Neuronal stem cell (in vitro differentiated cells): ENCODE measurements around the gene KRT85.
A peak's percentile ranks its signal among the peaks of the same experiment; 100 is the strongest.

Source experiments
- DNase-seq: peaks from one replicate; pipeline ENCODE4 v3.0.0-alpha.2; 2013; ENCODE audit warnings: low spot score
- H2AFZ ChIP-seq: one replicate; pipeline ENCODE4 v1.6.1; 2013; ENCODE audit warnings: mild to moderate bottlenecking, low read length, inconsistent platforms
- H2AK5ac ChIP-seq: 2 replicates; pipeline ENCODE4 v1.6.1; 2013; ENCODE audit warnings: low read depth, mild to moderate bottlenecking, inconsistent platforms, low read length, moderate library complexity, mixed read lengths
- H2BK120ac ChIP-seq: 2 replicates; pipeline ENCODE4 v1.6.1; 2013; ENCODE audit warnings: low read depth, mild to moderate bottlenecking, inconsistent platforms, low read length, moderate library complexity, mixed read lengths
- H2BK12ac ChIP-seq: one replicate; pipeline ENCODE4 v1.6.1; 2013; ENCODE audit warnings: low read length, inconsistent platforms
- H2BK15ac ChIP-seq: 2 replicates; pipeline ENCODE4 v1.6.1; 2013; ENCODE audit warnings: mild to moderate bottlenecking, low read length, inconsistent platforms, mixed read lengths
- H2BK5ac ChIP-seq: one replicate; pipeline ENCODE4 v1.6.1; 2013; ENCODE audit warnings: inconsistent platforms, mild to moderate bottlenecking, low read length, moderate library complexity
- H3K14ac ChIP-seq: one replicate; pipeline ENCODE4 v1.6.1; 2013; ENCODE audit warnings: low read length, inconsistent platforms
- H3K18ac ChIP-seq: 2 replicates; pipeline ENCODE4 v1.6.1; 2013; ENCODE audit warnings: low read length, inconsistent platforms
- H3K23ac ChIP-seq: 2 replicates; pipeline ENCODE4 v1.6.1; 2013; ENCODE audit warnings: low read depth, mild to moderate bottlenecking, mixed read lengths, low read length, inconsistent platforms; ENCODE audit not compliant: poor library complexity
- H3K27ac ChIP-seq: replicated peaks from 3 replicates; pipeline ENCODE4 v1.5.1; 2013; ENCODE audit warnings: low read length, inconsistent platforms
- H3K27me3 ChIP-seq, 3 experiments: 2 replicates each; pipeline ENCODE4 v1.6.1; 2013; ENCODE audit warnings: low read length in 3 of 3, mild to moderate bottlenecking in 2 of 3, inconsistent platforms in 1 of 3, low read depth in 1 of 3, mixed read lengths in 1 of 3, moderate library complexity in 1 of 3; ENCODE audit not compliant: control insufficient read depth in 3 of 3, insufficient read depth in 3 of 3
- H3K36me3 ChIP-seq, 2 donors: replicated peaks in 1 of 2; 2 replicates each; pipeline ENCODE4 v1.6.1; 2013; ENCODE audit warnings: low read length in 2 of 2; ENCODE audit not compliant: control insufficient read depth in 2 of 2, insufficient read depth in 2 of 2
- H3K4ac ChIP-seq: 2 replicates; pipeline ENCODE4 v1.6.1; 2013; ENCODE audit warnings: inconsistent platforms, mild to moderate bottlenecking, low read length, moderate library complexity
- H3K4me1 ChIP-seq, 2 donors: 1 replicate in 1 of 2; 2 replicates in 1 of 2; pipeline ENCODE4 v1.6.1; 2013; ENCODE audit warnings: low read length in 2 of 2, low read depth in 1 of 2; ENCODE audit not compliant: control insufficient read depth in 2 of 2, insufficient read depth in 1 of 2
- H3K4me2 ChIP-seq: one replicate; pipeline ENCODE4 v1.6.1; 2013; ENCODE audit warnings: mild to moderate bottlenecking, low read length, inconsistent platforms; ENCODE audit not compliant: insufficient read depth, poor library complexity, severe bottlenecking
- H3K4me3 ChIP-seq, 2 donors: 2 replicates each; pipeline ENCODE4 v1.5.1; 2013; ENCODE audit warnings: low read length in 2 of 2, mild to moderate bottlenecking in 2 of 2, inconsistent platforms in 1 of 2, moderate library complexity in 1 of 2
- H3K79me1 ChIP-seq: one replicate; pipeline ENCODE4 v1.6.1; 2013; ENCODE audit warnings: low read depth, mild to moderate bottlenecking, inconsistent platforms, low read length, moderate library complexity
- H3K9ac ChIP-seq: one replicate; pipeline ENCODE4 v1.6.1; 2013; ENCODE audit warnings: mild to moderate bottlenecking, low read depth, low read length, inconsistent platforms; ENCODE audit not compliant: poor library complexity
- H3K9me3 ChIP-seq, 2 donors: replicated peaks in 1 of 2; 2 replicates each; pipeline versions ENCODE3 to v1.6.1; 2013; ENCODE audit warnings: low read length in 2 of 2, mild to moderate bottlenecking in 2 of 2, inconsistent platforms in 1 of 2, low read depth in 1 of 2, mixed read lengths in 1 of 2, moderate library complexity in 1 of 2; ENCODE audit not compliant: control insufficient read depth in 2 of 2, insufficient read depth in 1 of 2
- H4K8ac ChIP-seq: one replicate; pipeline ENCODE4 v1.6.1; 2013; ENCODE audit warnings: low read depth, mild to moderate bottlenecking, inconsistent platforms, low read length, moderate library complexity
- H4K91ac ChIP-seq: one replicate; pipeline ENCODE4 v1.6.1; 2013; ENCODE audit warnings: low read length, low read depth, mild to moderate bottlenecking, inconsistent platforms; ENCODE audit not compliant: poor library complexity
- WGBS, 2 donors: extraction: QIAGEN DNeasy Blood & Tissue Kit; methylation state at CpG; one replicate each; pipeline ENCODE4 v1.1.7; 2013; ENCODE audit warnings: missing lambda C conversion rate in 2 of 2, mixed read lengths in 1 of 2; ENCODE audit not compliant: insufficient read length in 2 of 2, insufficient replicate concordance in 1 of 2; ENCODE audit errors: extremely low coverage in 2 of 2; 5-methylcytosine and 5-hydroxymethylcytosine counted together

KRT85 gene

GRCh38 chr12:52335598-52336262 is 31.6 kb downstream of the KRT85 start:
- H2BK15ac ChIP-seq = no peak overlapping the region
- H3K4me3 ChIP-seq = no peak overlapping the region
- H4K8ac ChIP-seq = no peak overlapping the region
- no peak overlapping the region for H4K91ac ChIP-seq
- no peaks in the 10 kb centered on the region for H3K36me3 ChIP-seq
- no peak overlapping the region for H2BK5ac ChIP-seq
- no peak overlapping the region for H3K9ac ChIP-seq
- no peak overlapping the region for H2AFZ ChIP-seq
- H3K4ac ChIP-seq = no peak overlapping the region
- no peak overlapping the region for H3K18ac ChIP-seq
- peak overlapping the region; percentile 41 for H3K14ac ChIP-seq
- H2BK120ac ChIP-seq = no peak overlapping the region
- peaks cover 0 to 4% (median 0%) of the 10 kb centered on the region in 3 experiments for H3K27me3 ChIP-seq
- DNase-seq = no peak
- no peak overlapping the region for H3K27ac ChIP-seq
- no CpG with 5 or more reads among the region's 4 CpGs for WGBS, 2 donors
- H2BK12ac ChIP-seq = no peak overlapping the region
- no peaks in the 10 kb centered on the region for H3K79me1 ChIP-seq
- no peak overlapping the region for H3K4me2 ChIP-seq
- no peak overlapping the region for H2AK5ac ChIP-seq
- peak overlapping the region; percentile 17 for H3K23ac ChIP-seq
- H3K9me3 ChIP-seq = peaks cover 0 to 3% of the 10 kb centered on the region in 2 donors
- H3K4me1 ChIP-seq = peaks cover 0 to 2% of the 10 kb centered on the region in 2 donors

DNA sequence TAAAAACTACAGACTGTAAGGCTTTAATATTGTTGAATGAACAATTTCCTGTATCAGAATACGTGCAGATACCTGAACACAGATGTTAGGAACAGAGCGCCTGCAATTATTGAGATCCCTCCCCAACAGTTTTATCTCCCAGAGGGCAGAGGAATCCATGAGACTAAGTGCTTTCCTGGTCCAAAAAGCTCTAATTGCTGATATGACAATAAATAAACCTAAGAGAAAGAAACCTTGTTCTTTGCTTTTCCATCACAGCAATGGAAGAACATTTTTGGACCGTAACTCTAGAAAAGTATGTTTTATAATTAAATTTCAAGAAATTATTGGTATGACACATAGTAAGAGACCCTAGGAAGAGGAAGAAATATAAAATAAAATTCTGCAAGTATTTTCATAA is 33.1 kb downstream of the KRT85 start:
- Histone ChIP-seq H2BK120ac (no peak overlapping the region), H3K23ac (no peak overlapping the region), H2AK5ac (no peak overlapping the region), H3K79me1 (no peaks in the 10 kb centered on the region), H3K9ac (no peak overlapping the region), H3K27me3 (no peaks in the 10 kb centered on the region), H3K18ac (no peak overlapping the region), H3K14ac (no peak overlapping the region), H3K4me2 (no peak overlapping the region), H2BK5ac (no peak overlapping the region), H4K91ac (no peak overlapping the region), H3K9me3 (peaks cover 0 to 3% of the 10 kb centered on the region in 2 donors), H3K27ac (no peak overlapping the region), H4K8ac (no peak overlapping the region), H2BK15ac (no peak overlapping the region), H3K4me3 (no peak overlapping the region), H3K4me1 (no peaks in the 10 kb centered on the region), H2AFZ (no peak overlapping the region), H3K4ac (no peak overlapping the region), H2BK12ac (no peak overlapping the region), H3K36me3 (no peaks in the 10 kb centered on the region)
- DNase-seq = no peak
- WGBS, 2 donors = no CpG with 5 or more reads among the region's 3 CpGs

DNA sequence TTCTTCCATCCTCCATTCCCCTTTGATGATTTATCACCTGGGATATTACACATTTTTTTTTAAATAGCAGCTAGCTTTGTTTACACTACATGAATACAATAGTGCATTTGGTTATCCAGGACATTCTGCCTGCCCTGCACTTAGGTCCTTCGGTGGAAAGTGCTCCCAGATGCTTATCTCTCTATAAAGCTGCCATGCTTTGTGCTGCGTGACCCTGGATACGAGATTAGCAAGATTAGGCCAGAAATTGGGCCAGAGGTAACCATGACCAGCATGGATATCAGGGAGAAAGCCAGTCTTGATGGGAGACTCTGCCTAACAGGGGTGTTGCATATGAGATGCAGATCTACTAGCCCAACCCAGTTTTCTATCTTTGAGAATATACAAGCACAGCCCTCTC is 34.0 kb downstream of the KRT85 start:
- no peak overlapping the region for H2BK12ac ChIP-seq
- no peak overlapping the region for H2BK5ac ChIP-seq
- no peak overlapping the region for H4K8ac ChIP-seq
- no peak overlapping the region for H2AK5ac ChIP-seq
- H2AFZ ChIP-seq = no peak overlapping the region
- no peaks in the 10 kb centered on the region for H3K4me1 ChIP-seq
- no peak overlapping the region for H3K18ac ChIP-seq
- H3K9ac ChIP-seq = no peak overlapping the region
- WGBS, 2 donors = no CpG with 5 or more reads among the region's 3 CpGs
- no peak overlapping the region for H2BK120ac ChIP-seq
- peaks cover 0 to 3% of the 10 kb centered on the region in 2 donors for H3K9me3 ChIP-seq
- no peaks in the 10 kb centered on the region for H3K36me3 ChIP-seq
- no peak overlapping the region for H4K91ac ChIP-seq
- no peak overlapping the region for H3K4ac ChIP-seq
- no peaks in the 10 kb centered on the region for H3K27me3 ChIP-seq
- H3K27ac ChIP-seq = no peak overlapping the region
- no peak overlapping the region for H3K4me3 ChIP-seq
- no peak overlapping the region for H2BK15ac ChIP-seq
- H3K14ac ChIP-seq = no peak overlapping the region
- DNase-seq = no peak
- H3K23ac ChIP-seq = no peak overlapping the region
- no peak overlapping the region for H3K4me2 ChIP-seq
- H3K79me1 ChIP-seq = no peaks in the 10 kb centered on the region

GRCh38 chr12:52332381-52332780 is 34.9 kb downstream of the KRT85 start:
- H2AFZ ChIP-seq = no peak overlapping the region
- no peak overlapping the region for H3K9ac ChIP-seq
- no peak overlapping the region for H3K4me3 ChIP-seq
- H2BK15ac ChIP-seq = no peak overlapping the region
- no peak overlapping the region for H3K4me2 ChIP-seq
- no peak overlapping the region for H2BK5ac ChIP-seq
- no peak overlapping the region for H2AK5ac ChIP-seq
- H4K8ac ChIP-seq = no peak overlapping the region
- H3K27ac ChIP-seq = no peak overlapping the region
- H4K91ac ChIP-seq = no peak overlapping the region
- H3K9me3 ChIP-seq = peaks cover 0 to 3% of the 10 kb centered on the region in 2 donors
- H2BK120ac ChIP-seq = no peak overlapping the region
- no peaks in the 10 kb centered on the region for H3K79me1 ChIP-seq
- DNase-seq = no peak
- H3K14ac ChIP-seq = no peak overlapping the region
- no peaks in the 10 kb centered on the region for H3K4me1 ChIP-seq
- H3K4ac ChIP-seq = no peak overlapping the region
- no peaks in the 10 kb centered on the region for H3K27me3 ChIP-seq
- H2BK12ac ChIP-seq = no peak overlapping the region
- no peaks in the 10 kb centered on the region for H3K36me3 ChIP-seq
- no peak overlapping the region for H3K23ac ChIP-seq
- no peak overlapping the region for H3K18ac ChIP-seq
- WGBS, 2 donors = no CpG with 5 or more reads among the region's 1 CpG
